Cardiac fibroblast (primary cell): ENCODE data around the gene TTC8.
A peak's percentile ranks its signal among the peaks of the same experiment; 100 is the strongest.

Experiments
- DNase-seq, 2 donors: peaks; one replicate each; pipeline versions ENCODE4 v3.0.0 to v3.0.0-alpha.2; 2010; ENCODE audit warnings: low read depth in 2 of 2
- H3K4me3 ChIP-seq, 2 donors: replicated peaks in 1 of 2; 1 replicate in 1 of 2; 2 replicates in 1 of 2; pipeline ENCODE4 v1.5.1; 2011; ENCODE audit warnings: low read depth in 2 of 2, low read length in 2 of 2, mild to moderate bottlenecking in 2 of 2, moderate library complexity in 1 of 2
- CTCF ChIP-seq: IDR thresholded peaks from one replicate; pipeline ENCODE4 v1.5.1; 2011; ENCODE audit warnings: low read depth, mild to moderate bottlenecking, low read length, inconsistent platforms

Gene TTC8

GRCh38 chr14:88834883-88835431 lies 10.5 kb downstream of the TTC8 start:
- no peak overlapping the region for H3K4me3 ChIP-seq
- peak; percentile 27 to 73 for DNase-seq
- no peak for TF ChIP-seq CTCF

GRCh38 chr14:88835661-88836060 lies 11.2 kb downstream of the TTC8 start:
- peak; percentile 20 to 52 for DNase-seq
- TF ChIP-seq CTCF: no peak
- H3K4me3 ChIP-seq: no peak overlapping the region

- no peak for DNase-seq
- no peak overlapping the region for H3K4me3 ChIP-seq
- no peak for TF ChIP-seq CTCF
Measured at GRCh38 chr14:88837495-88837894, 13.0 kb downstream of the TTC8 start.

- no peak overlapping the region for H3K4me3 ChIP-seq
- DNase-seq: no peak
- TF ChIP-seq CTCF: no peak
Measured at GRCh38 chr14:88838015-88838414, 13.6 kb downstream of the TTC8 start.

- DNase-seq: no peak
- H3K4me3 ChIP-seq: no peak overlapping the region
- no peak for TF ChIP-seq CTCF
Measured at GRCh38 chr14:88840926-88841325, 16.5 kb downstream of the TTC8 start.

- TF ChIP-seq CTCF: no peak
- no peak overlapping the region for H3K4me3 ChIP-seq
- DNase-seq: no peak
Measured at GRCh38 chr14:88841741-88842140, 17.3 kb downstream of the TTC8 start.

- no peak overlapping the region for H3K4me3 ChIP-seq
- no peak for TF ChIP-seq CTCF
- DNase-seq: no peak
Measured at GRCh38 chr14:88842414-88842813, 18.0 kb downstream of the TTC8 start.
